ENCODE measurements around the gene OLFML3. TPM values are rescaled to one million over a fixed set of nuclear protein-coding genes. Genes with fewer than 3 reads are reported as not detected.
A peak's percentile ranks its signal among the peaks of the same experiment; 100 is the strongest.
"Not testable (repeated sequence)": the region's sequence is repeated elsewhere in the genome, so short reads cannot be mapped to it uniquely, and the experiment has no call there.

OLFML3 gene
- total RNA-seq, 1 experiment from 2014 or later: 9.7 TPM

- no peak for DNase-seq (ENCODE audit: low read depth)
Observed at GRCh38 chr1:113991467-113991997, 12.3 kb downstream of the OLFML3 start.

- no peak for DNase-seq (ENCODE audit: low read depth)
Observed at GRCh38 chr1:113993072-113993471, 13.8 kb downstream of the OLFML3 start.

- DNase-seq (ENCODE audit: low read depth): no peak
Observed at GRCh38 chr1:113993766-113994165, 14.5 kb downstream of the OLFML3 start.

DNA sequence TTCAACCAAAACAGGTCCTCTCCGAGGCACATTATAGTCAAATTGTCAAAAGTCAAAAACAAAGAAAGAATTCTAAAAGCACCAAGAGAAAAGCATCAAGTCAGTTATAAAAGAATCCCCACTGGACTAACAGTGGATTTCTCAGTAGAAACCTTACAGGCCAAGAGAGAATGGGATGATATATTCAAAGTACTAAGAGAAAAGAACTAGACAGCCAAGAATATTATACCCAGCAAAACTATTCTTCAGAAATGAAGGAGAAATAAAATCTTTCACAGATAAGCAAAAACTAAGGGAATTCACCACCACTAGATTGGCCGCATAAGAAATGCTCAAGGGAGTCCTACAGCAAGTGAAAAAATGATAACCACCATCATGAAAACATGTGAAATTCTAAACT lies 16.1 kb downstream of the OLFML3 start:
- no peak for DNase-seq (ENCODE audit: low read depth)

DNA sequence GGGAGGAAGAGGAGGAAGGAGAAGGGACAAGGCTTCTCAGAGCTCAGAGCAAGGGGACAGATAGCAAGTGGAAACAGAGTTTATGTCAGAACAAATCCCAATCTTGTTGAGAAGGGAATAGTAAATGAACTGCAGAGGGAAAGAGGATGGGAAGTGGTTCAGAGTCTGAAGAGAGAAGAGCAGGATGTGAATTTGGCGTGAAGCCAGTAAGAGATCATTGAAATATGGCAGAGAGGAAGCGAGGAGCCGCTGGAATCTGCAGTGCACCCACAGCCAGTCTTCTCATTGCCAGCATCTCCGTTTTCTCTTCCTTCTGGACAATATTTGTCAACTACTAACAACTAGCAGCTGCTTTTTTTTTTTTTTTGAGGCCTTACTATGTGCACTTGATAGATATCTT lies 19.1 kb downstream of the OLFML3 start:
- DNase-seq (ENCODE audit: low read depth): peak; percentile 42

DNA sequence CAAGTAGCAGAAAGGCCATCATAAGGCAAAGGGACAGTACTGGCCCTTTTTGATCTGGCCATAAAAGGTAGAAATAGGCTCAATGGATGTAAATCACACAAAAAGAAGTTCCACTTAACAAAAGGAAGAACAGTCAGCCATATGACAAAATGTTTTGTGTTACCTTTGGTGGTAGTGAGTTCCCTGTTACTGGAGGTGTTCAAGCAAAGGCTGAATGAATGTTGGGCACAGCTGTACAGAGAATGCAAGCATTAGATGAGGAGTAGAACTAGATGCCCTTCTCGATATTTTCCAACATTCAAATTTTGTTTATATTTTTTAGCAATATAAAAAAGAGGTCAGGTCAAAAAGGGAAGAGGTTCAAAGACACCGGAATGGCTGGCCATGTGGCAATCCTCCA lies 20.0 kb downstream of the OLFML3 start:
- no peak for DNase-seq (ENCODE audit: low read depth)

- no peak for DNase-seq (ENCODE audit: low read depth)
Observed at GRCh38 chr1:113999799-114000198, 20.5 kb downstream of the OLFML3 start.

GRCh38 chr1:114000406-114000805 lies 21.1 kb downstream of the OLFML3 start:
- no peak for DNase-seq (ENCODE audit: low read depth)

DNA sequence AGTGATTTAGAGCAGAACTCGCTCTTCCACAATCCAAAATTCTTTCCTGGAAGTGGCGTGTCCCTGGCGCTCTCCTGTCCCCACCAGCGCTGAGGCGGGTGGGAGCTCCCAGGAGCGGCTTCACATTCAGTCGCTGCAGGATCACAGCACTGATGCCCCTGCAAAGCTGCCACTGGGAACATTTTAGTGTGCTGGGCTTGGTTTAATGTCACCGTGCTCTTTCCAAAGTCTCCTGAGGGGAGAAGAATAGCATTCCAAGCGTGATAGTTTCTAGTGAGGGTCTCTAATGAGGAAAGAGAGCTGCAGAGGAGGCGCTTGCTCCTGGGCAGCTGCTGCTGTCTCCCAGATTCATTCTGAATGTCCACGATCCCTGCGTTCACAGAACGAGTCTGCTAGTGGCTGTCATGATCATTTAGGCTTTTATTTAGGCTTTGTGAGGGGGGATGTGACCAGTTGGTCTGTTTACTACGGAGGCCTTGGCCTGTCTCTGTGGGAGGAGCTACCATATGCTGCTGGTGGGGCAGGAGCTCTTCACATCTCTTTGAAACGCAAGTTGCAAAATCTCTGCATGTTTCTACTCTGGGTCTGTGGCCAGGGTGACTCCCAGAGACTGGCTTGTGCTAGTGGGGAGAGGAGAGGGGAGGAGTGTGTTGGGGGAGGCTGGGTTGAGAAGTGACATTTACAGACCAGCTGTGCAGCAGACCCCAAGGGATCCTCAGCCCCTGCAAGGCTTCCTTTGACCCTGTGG lies 23.4 kb downstream of the OLFML3 start:
- DNase-seq (ENCODE audit: low read depth): no peak

DNA sequence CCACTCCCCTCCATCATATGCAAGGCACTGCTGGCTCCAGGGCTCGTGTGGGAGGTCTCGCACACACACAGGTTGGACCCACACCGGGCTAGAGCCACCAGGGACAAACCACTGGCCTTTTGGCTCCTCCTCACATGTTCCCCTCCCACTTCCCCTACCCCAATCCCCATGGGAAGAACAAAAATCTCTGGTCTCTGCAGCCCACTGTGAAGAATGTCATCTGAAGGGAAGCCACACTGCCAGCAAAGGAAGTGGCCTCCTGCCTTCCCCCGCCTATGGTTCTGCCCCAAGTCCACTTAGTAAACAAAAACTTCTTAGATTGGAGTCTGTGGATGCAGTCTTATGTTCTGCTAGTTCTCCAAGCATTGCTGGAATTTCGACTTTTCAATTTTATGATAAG lies 24.2 kb downstream of the OLFML3 start:
- no peak for DNase-seq (ENCODE audit: low read depth)

DNA sequence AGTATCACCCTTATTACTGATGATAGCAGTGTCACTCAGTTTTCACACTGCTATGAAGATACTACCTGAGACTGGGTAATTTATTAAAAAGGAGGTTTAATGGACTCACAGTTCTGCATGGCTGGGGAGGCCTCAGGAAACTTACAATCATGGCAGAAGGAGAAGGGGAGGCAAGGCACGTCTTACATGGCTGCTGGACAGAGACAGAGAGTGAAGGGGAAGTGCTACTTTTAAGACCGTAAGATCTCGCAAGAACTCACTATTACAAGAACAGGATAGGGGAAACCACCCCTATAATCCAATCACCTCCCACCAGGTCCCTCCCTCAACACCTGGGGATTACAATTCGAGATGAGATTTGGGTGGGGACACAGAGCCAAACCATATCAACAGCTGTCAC lies 27.6 kb downstream of the OLFML3 start:
- not testable (repeated sequence) for DNase-seq (ENCODE audit: low read depth)

- DNase-seq (ENCODE audit: low read depth): peak; percentile 36
Observed at GRCh38 chr1:114008480-114008941, 29.2 kb downstream of the OLFML3 start.

DNA sequence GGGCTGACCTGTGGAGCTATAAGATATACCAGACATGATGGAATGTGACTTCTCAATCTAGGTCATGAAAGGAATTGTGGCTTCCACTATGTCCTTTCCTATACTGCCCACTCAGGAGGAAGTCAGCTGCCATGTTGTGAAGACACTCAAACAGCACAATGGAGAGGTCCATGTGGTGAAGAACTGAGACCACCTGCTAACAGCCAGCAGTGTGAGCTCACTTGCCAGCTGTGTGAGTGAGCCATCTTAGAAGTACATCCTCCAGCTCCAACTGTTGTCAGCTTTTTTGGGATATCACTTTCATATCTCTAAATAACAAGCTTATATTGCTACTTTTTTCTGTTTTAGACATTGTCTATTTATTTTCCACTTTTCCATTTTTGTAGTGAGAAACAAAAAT lies 29.7 kb downstream of the OLFML3 start:
- DNase-seq (ENCODE audit: low read depth): no peak

DNA sequence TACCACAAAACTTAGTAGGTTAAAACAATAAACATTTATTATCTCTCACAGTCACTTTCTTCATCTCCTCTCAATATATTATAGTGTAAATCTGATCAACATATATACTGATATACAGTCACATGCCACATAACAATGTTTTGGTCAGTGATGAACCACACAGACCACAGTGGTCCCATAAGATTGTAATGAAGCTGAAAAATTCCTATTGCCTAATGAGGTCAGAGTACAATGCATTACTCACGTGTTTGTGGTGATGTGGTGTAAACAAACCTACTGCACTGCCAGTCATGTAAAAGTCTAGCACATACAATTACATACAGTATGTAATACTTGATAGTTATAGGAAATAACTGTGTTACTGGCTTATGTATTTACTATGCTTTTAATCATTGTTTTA lies 30.1 kb downstream of the OLFML3 start:
- DNase-seq (ENCODE audit: low read depth): peak; percentile 54

GRCh38 chr1:114010433-114011184 lies 31.3 kb downstream of the OLFML3 start:
- no peak for DNase-seq (ENCODE audit: low read depth)

- DNase-seq (ENCODE audit: low read depth): peak; percentile 66
Observed at GRCh38 chr1:114011796-114012195, 32.5 kb downstream of the OLFML3 start.

GRCh38 chr1:114015075-114015474 lies 35.8 kb downstream of the OLFML3 start:
- DNase-seq (ENCODE audit: low read depth): peak; percentile 24

DNA sequence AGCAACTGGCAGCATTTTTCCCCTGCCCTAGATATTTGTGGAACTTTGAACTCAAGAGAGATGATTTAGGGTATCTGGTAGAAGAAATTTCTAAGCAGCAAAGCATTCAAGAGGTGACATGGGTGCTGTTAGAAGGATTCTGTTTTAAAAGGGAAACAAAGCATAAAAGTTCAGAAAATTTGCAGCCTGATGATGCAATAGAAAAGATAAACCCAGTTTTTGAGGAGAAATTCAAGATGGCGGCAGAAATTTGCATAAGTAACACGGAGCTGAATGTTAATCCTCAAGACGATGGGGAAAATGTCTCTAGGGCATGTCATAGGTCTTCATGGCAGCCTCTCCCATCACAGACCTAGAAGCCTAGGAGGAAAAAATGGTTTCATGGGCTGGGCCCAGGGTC lies 40.5 kb downstream of the OLFML3 start:
- not testable (repeated sequence) for DNase-seq (ENCODE audit: low read depth)

GRCh38 chr1:114021665-114022099 lies 42.4 kb downstream of the OLFML3 start:
- DNase-seq (ENCODE audit: low read depth): no peak

- no peak for DNase-seq (ENCODE audit: low read depth)
Observed at GRCh38 chr1:114022877-114023276, 43.6 kb downstream of the OLFML3 start.

GRCh38 chr1:114023377-114023776 lies 44.1 kb downstream of the OLFML3 start:
- peak; percentile 18 for DNase-seq (ENCODE audit: low read depth)

- DNase-seq (ENCODE audit: low read depth): no peak
Observed at GRCh38 chr1:114024049-114024448, 44.8 kb downstream of the OLFML3 start.

Measured in RPMI7951 (cell line).